Upper lobe of left lung (tissue), 4 donors: ENCODE measurements around the gene SLC23A2.

Source experiments
- CTCF ChIP-seq, 6 experiments: fragments of 450-650 bp in 4 of 6; fragments of 200-600 bp in 2 of 6; sonication (generic) in 2 of 6; IDR thresholded peaks; one replicate each; pipeline ENCODE4 v1.5.1; 2016 to 2019; ENCODE audit warnings: antibody characterized with exemption in 6 of 6
- POLR2A ChIP-seq, 4 donors: fragments of 450-650 bp; IDR thresholded peaks; one replicate each; pipeline ENCODE4 v1.5.1; 2016 to 2017; ENCODE audit warnings: antibody characterized with exemption in 4 of 4, mild to moderate bottlenecking in 2 of 4
- POLR2AphosphoS5 ChIP-seq, 2 donors: sonication (generic); formaldehyde crosslinking; IDR thresholded peaks; one replicate each; pipeline ENCODE4 v1.5.1; 2017; ENCODE audit warnings: antibody characterized with exemption in 2 of 2

DNA sequence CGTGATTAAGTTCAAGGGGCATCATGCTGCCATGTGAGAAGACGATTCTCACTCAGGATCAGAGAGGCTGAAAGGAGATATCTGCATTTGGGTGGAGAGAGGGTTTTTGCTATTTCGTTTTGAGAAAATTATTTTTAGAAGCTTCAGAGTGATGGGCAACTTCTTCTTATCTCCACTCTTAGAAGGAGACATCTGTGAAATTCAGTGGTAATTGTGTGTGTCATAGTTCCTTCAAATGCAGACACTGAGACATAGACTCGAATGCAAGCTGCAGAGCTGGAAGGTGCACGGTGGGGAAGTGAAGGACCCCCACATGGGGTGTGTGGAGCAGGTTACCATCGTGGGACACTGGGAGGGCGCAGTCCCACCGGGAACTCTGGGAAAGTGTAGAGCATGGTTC lies 162.8 kb downstream of the SLC23A2 start:
- TF ChIP-seq CTCF (IDR thresholded peaks at IDR 0.05) (no peak), POLR2A (IDR thresholded peaks at IDR 0.05) (no peak), POLR2AphosphoS5 (IDR thresholded peaks at IDR 0.05) (no peak)
